K562 (cell line): ENCODE measurements around the gene ZC3H10. TPM values are rescaled to one million over a fixed set of nuclear protein-coding genes. Genes with fewer than 3 reads are reported as not detected.
A peak's percentile ranks its signal among the peaks of the same experiment; 100 is the strongest.

Experiments
- E2F3 ChIP-seq: fragments of 250-450 bp; sonication (Bioruptor Pico); IDR thresholded peaks from 2 replicates; pipeline ENCODE4 v1.4.0; 2020; ENCODE audit warnings: mild to moderate bottlenecking
- FIP1L1 ChIP-seq: fragments of 200-400 bp; formaldehyde crosslinking; IDR thresholded peaks from 2 replicates; pipeline ENCODE4 v1.6.1; 2018; ENCODE audit warnings: mild to moderate bottlenecking, low read depth, low read length; ENCODE audit not compliant: poor library complexity, severe bottlenecking
- FOXK1 ChIP-seq: sonication (generic); formaldehyde crosslinking; IDR thresholded peaks from 2 replicates; pipeline ENCODE4 v1.8.0; 2022; ENCODE audit warnings: missing genetic modification reagents, mild to moderate bottlenecking, borderline replicate concordance
- GATAD2B ChIP-seq: fragments of 450-650 bp; IDR thresholded peaks from 2 replicates; pipeline ENCODE4 v1.6.1; 2017; ENCODE audit warnings: mild to moderate bottlenecking, borderline replicate concordance
- IFI16 ChIP-seq: fragments of 250-450 bp; sonication (Bioruptor Pico); IDR thresholded peaks from 2 replicates; pipeline ENCODE4 v2.1.2; 2022; ENCODE audit warnings: mild to moderate bottlenecking, inconsistent platforms
- KDM1A ChIP-seq, 2 experiments: fragments of 450-650 bp; IDR thresholded peaks; 2 replicates each; pipeline ENCODE4 v1.6.1; 2016; ENCODE audit warnings: mild to moderate bottlenecking in 2 of 2
- RAD51 ChIP-seq: fragments of 450-650 bp; IDR thresholded peaks from 2 replicates; pipeline ENCODE4 v1.7.1; 2016; ENCODE audit warnings: low read depth, mild to moderate bottlenecking, borderline replicate concordance
- SIX5 ChIP-seq, 2 experiments: IDR thresholded peaks; 2 replicates each; pipeline ENCODE4 v1.6.1; 2011; ENCODE audit warnings: low read length in 2 of 2, borderline replicate concordance in 1 of 2, low read depth in 1 of 2, mild to moderate bottlenecking in 1 of 2, moderate library complexity in 1 of 2; ENCODE audit not compliant: insufficient read depth in 1 of 2
- SMAD3 ChIP-seq: fragments of 450-650 bp; formaldehyde crosslinking; conservative IDR thresholded peaks from 2 replicates; pipeline ENCODE4 v1.4.0; 2020; ENCODE audit warnings: mild to moderate bottlenecking
- TSC22D4 ChIP-seq: fragments of 450-650 bp; IDR thresholded peaks from 2 replicates; pipeline ENCODE4 v1.6.1; 2016; ENCODE audit warnings: missing genetic modification characterization, missing biosample characterization, control low read depth
- U2AF2 ChIP-seq: fragments of 200-400 bp; formaldehyde crosslinking; optimal IDR thresholded peaks from 2 replicates; pipeline ENCODE3; 2017; ENCODE audit warnings: low read depth, mild to moderate bottlenecking, low read length
- ZNF124 ChIP-seq: sonication (generic); formaldehyde crosslinking; IDR thresholded peaks from 2 replicates; pipeline ENCODE4 v1.8.1; 2022; ENCODE audit warnings: missing genetic modification reagents
- polyA plus RNA-seq, 8 experiments: library from polyadenylated mRNA; depleted of rRNA in 4 of 8; stranded (reverse) in 5 of 8; unstranded in 3 of 8; fragments of >200 nt; fragmentation: Nextera tagmentation in 2 of 8; fragmentation: Illumina TruSeq in 1 of 8; extraction: Ambion mirVana in 2 of 8; extraction: Trizol in 1 of 8; gene quantifications; 2 replicates each; pipeline versions ENCODE4 v1.2.1 to v1.2.3, GENCODE V29; 2011 to 2014; ENCODE audit warnings: inconsistent platforms in 1 of 8, missing spikeins in 1 of 8
- total RNA-seq, 7 experiments: library from RNA; depleted of rRNA in 6 of 7; stranded (reverse); fragments of >200 nt in 6 of 7; fragmentation: Illumina TruSeq in 2 of 7; extraction: Trizol in 2 of 7; gene quantifications; 2 replicates each; pipeline versions ENCODE4 v1.2.1 to v1.2.3, GENCODE V29; 2011 to 2021; ENCODE audit warnings: low replicate concordance in 1 of 7
- TF ChIP-seq, protein P1 (sequence below): fragments of 250-450 bp; sonication (Bioruptor Pico); IDR thresholded peaks from 2 replicates; pipeline ENCODE4 v1.4.0; 2020; ENCODE audit warnings: mild to moderate bottlenecking
- TF ChIP-seq, protein P2 (sequence below): sonication (generic); formaldehyde crosslinking; IDR thresholded peaks from 2 replicates; pipeline ENCODE4 v1.8.0; 2023; ENCODE audit warnings: missing genetic modification reagents, mild to moderate bottlenecking, borderline replicate concordance
- TF ChIP-seq, protein P3 (sequence below): sonication (generic); formaldehyde crosslinking; IDR thresholded peaks from 2 replicates; pipeline ENCODE4 v1.8.0; 2022; ENCODE audit warnings: missing genetic modification reagents, mild to moderate bottlenecking, borderline replicate concordance
- TF ChIP-seq, protein P4 (sequence below): fragments of 250-450 bp; sonication (Bioruptor Pico); IDR thresholded peaks from 2 replicates; pipeline ENCODE4 v1.4.0; 2020

Gene ZC3H10
- total and polyA plus RNA-seq, 9 of the 15 experiments (the other 6 are each of a cell fraction or from before 2014, with no cell fraction given): 0.31 to 4.1 (median 1.6) TPM

DNA sequence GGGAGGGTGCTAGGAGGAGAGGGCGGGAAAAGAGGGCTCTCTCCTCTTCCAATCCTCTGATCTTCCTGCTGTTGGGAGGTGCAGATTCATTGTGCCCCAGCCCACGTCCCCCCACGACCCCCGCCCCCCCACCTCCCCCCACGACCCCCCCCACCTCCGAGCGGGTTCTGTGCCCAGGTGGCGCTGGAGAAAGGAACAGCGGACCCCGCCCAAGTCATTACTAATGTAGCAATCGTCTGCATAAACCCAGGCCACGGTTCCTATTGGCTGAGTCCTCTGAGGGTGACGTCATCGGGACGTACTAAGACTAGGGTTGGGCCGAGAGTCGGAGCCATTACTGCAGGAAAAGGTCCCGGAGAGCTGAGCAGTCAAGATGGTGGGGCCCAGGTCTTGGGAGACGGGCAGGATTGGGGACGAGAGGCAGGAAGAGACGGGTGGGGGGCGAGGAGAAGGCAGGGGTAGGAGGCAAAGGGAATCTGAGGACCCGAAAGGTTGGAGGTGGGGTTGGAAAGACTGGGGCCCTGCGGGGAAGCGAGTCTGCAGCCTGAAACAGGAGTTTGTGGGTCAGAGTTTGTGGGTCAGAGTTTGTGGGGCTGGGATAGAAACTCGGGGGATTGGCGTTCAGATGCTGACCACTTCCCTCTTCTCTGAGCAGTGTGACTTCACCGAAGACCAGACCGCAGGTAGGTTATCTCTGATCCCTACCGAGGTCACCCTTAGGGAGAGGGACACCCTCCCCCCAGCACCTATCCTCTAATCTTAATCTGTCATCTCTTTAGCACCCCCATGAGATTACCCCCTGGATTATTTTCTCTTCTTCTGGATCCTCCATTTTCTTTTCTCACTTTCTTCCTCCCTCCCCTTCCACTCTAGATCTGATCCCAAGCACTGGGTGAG lies 40.2 kb downstream of the ZC3H10 start, which contains the start of gene MYL6 (continued):
- TF ChIP-seq IFI16 (CRISPR knock-in tag) (no peak), SIX5 (IDR thresholded peaks at IDR 0.05; ENCODE audit: borderline replicate concordance in 1 of 2, insufficient read depth in 1 of 2, low read depth in 1 of 2, low read length in 2 of 2) (no peak), RAD51 (no peak), U2AF2 (no peak), FIP1L1 (no peak), KDM1A (IDR thresholded peaks at IDR 0.05) (no peak), FOXK1 (CRISPR knock-in tag) (peak; percentile 80; the same call in 1 of the 2 replicates), SMAD3 (CRISPR knock-in tag) (0 out of 2 replicates have a peak, but pooled peaks have one; percentile 35), TSC22D4 (tag) (no peak), E2F3 (CRISPR knock-in tag) (no peak), ZNF124 (CRISPR knock-in tag) (no peak), GATAD2B (no peak; the same call in 1 of the 2 replicates)
- TF ChIP-seq, protein P1, sequence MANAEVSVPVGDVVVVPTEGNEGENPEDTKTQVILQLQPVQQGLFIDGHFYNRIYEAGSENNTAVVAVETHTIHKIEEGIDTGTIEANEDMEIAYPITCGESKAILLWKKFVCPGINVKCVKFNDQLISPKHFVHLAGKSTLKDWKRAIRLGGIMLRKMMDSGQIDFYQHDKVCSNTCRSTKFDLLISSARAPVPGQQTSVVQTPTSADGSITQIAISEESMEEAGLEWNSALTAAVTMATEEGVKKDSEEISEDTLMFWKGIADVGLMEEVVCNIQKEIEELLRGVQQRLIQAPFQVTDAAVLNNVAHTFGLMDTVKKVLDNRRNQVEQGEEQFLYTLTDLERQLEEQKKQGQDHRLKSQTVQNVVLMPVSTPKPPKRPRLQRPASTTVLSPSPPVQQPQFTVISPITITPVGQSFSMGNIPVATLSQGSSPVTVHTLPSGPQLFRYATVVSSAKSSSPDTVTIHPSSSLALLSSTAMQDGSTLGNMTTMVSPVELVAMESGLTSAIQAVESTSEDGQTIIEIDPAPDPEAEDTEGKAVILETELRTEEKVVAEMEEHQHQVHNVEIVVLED (CRISPR knock-in tag): peak; percentile 48; the same call in 1 of the 2 replicates
- TF ChIP-seq, protein P2, sequence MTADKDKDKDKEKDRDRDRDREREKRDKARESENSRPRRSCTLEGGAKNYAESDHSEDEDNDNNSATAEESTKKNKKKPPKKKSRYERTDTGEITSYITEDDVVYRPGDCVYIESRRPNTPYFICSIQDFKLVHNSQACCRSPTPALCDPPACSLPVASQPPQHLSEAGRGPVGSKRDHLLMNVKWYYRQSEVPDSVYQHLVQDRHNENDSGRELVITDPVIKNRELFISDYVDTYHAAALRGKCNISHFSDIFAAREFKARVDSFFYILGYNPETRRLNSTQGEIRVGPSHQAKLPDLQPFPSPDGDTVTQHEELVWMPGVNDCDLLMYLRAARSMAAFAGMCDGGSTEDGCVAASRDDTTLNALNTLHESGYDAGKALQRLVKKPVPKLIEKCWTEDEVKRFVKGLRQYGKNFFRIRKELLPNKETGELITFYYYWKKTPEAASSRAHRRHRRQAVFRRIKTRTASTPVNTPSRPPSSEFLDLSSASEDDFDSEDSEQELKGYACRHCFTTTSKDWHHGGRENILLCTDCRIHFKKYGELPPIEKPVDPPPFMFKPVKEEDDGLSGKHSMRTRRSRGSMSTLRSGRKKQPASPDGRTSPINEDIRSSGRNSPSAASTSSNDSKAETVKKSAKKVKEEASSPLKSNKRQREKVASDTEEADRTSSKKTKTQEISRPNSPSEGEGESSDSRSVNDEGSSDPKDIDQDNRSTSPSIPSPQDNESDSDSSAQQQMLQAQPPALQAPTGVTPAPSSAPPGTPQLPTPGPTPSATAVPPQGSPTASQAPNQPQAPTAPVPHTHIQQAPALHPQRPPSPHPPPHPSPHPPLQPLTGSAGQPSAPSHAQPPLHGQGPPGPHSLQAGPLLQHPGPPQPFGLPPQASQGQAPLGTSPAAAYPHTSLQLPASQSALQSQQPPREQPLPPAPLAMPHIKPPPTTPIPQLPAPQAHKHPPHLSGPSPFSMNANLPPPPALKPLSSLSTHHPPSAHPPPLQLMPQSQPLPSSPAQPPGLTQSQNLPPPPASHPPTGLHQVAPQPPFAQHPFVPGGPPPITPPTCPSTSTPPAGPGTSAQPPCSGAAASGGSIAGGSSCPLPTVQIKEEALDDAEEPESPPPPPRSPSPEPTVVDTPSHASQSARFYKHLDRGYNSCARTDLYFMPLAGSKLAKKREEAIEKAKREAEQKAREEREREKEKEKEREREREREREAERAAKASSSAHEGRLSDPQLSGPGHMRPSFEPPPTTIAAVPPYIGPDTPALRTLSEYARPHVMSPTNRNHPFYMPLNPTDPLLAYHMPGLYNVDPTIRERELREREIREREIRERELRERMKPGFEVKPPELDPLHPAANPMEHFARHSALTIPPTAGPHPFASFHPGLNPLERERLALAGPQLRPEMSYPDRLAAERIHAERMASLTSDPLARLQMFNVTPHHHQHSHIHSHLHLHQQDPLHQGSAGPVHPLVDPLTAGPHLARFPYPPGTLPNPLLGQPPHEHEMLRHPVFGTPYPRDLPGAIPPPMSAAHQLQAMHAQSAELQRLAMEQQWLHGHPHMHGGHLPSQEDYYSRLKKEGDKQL (CRISPR knock-in tag): no peak
- TF ChIP-seq, protein P3, sequence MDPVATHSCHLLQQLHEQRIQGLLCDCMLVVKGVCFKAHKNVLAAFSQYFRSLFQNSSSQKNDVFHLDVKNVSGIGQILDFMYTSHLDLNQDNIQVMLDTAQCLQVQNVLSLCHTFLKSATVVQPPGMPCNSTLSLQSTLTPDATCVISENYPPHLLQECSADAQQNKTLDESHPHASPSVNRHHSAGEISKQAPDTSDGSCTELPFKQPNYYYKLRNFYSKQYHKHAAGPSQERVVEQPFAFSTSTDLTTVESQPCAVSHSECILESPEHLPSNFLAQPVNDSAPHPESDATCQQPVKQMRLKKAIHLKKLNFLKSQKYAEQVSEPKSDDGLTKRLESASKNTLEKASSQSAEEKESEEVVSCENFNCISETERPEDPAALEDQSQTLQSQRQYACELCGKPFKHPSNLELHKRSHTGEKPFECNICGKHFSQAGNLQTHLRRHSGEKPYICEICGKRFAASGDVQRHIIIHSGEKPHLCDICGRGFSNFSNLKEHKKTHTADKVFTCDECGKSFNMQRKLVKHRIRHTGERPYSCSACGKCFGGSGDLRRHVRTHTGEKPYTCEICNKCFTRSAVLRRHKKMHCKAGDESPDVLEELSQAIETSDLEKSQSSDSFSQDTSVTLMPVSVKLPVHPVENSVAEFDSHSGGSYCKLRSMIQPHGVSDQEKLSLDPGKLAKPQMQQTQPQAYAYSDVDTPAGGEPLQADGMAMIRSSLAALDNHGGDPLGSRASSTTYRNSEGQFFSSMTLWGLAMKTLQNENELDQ: peak; percentile 95
- TF ChIP-seq, protein P4, sequence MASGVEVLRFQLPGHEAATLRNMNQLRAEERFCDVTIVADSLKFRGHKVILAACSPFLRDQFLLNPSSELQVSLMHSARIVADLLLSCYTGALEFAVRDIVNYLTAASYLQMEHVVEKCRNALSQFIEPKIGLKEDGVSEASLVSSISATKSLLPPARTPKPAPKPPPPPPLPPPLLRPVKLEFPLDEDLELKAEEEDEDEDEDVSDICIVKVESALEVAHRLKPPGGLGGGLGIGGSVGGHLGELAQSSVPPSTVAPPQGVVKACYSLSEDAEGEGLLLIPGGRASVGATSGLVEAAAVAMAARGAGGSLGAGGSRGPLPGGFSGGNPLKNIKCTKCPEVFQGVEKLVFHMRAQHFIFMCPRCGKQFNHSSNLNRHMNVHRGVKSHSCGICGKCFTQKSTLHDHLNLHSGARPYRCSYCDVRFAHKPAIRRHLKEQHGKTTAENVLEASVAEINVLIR (CRISPR knock-in tag): peak; percentile 62
